NCI-H82 treated with DMSO at 0.1 percent for 48 hours (cell line): ENCODE results near the gene ZMYND8.

Source experiments
- DNase-seq: peaks from one replicate; lab custom pipeline; 2025; ENCODE audit not compliant: unreplicated experiment; lab: John Stamatoyannopoulos, UW

The ZMYND8 gene

DNA sequence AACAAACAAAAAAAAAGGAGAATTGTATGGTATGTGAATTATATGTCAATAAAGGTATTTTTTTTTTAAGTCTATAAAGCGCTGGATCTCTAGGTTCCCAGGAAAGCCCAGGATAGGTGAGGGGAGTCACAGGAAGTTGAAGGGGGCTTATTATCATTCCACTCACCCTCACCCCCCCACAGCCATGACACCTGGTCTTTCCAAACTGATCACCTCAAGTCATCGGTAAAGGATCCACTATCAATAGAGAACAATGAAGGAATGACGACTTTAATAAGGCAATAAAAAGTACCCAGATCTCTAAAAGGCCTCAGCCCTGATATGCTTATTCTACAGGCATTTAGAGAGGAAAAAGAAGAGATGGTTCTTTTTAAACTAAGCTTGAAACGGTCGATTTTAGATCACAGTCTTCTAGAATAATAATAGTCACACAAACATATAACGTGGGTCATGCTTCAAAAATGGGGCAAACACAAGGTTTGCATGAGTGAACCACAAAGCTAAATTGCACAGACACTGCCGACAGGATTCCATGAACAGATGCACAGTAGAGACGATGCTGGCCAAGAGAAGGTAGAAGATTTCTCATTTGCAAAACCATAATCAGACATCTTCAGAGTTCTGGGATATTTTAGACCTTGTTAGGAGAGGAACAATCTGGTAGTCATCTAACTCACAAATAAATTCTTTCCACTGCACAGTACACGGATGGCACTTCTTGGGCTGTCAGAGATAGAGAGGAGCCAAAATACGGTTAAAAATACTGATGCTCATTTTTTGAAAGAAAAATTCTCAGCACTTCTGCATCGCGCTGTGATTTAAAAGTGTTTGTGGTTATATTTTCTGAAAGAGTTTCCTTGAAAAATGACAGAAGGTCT lies 21.0 kb downstream of the ZMYND8 start:
- DNase-seq: no peak

DNA sequence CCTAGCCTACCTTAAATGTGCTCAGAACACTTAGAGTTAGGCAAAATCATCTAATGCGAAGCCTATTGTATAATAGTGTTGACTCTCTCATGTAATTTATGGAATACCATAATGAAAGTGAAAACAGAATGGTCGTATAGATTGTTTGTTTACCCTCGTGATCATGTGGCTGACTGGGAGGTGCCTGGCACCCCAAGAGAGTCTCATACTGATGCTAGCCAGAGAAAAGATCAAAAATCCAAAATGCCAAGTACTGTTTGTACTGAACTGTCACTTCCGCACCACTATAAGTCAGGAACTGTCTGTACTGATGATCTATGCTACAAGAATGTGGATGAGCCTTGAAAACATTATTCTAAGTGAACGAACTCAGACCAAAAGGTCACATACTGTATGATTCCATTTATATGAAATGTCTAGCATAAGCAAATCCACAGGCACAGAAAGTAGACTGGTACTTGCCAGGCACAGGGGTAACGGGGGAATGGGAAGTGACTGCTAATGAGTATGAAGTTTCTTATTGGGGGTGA lies 22.4 kb downstream of the ZMYND8 start:
- DNase-seq: no peak

DNA sequence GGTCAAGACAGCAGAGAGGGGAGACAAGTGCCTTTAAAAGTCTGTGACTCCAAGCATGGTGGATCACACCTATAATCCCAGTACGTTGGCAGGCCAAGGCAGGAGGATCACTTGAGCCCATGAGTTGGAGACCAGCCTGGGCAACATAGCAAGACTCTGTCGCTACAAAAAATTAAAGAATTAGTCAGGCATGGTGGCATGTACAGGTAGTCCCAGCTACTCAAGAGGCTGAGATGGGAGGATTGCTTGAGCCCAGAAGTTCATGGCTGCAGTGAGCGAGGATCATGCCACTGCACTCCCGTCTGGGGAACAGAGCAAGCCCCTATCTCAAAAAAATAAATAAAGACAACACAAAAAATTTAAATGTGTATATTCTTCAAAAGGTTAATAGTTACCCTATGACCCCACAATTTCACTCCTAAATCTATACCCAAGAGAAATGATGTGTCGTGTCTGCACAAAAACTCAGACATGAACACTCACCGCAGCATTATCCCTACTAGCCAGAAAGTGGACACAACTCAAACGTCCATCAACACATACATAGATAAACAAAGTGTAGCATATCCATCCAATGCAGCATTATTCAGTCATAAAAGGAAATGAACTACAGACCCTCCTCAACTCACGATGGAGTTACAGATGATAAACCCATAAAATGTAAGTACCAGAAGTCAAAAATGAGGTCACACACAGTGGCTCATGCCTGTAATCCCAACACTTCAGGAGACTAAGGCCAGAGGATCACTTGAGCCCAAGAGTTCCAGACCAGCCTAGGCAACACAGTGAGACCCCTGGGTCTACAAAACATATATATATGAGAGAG lies 23.9 kb downstream of the ZMYND8 start:
- no peak for DNase-seq

DNA sequence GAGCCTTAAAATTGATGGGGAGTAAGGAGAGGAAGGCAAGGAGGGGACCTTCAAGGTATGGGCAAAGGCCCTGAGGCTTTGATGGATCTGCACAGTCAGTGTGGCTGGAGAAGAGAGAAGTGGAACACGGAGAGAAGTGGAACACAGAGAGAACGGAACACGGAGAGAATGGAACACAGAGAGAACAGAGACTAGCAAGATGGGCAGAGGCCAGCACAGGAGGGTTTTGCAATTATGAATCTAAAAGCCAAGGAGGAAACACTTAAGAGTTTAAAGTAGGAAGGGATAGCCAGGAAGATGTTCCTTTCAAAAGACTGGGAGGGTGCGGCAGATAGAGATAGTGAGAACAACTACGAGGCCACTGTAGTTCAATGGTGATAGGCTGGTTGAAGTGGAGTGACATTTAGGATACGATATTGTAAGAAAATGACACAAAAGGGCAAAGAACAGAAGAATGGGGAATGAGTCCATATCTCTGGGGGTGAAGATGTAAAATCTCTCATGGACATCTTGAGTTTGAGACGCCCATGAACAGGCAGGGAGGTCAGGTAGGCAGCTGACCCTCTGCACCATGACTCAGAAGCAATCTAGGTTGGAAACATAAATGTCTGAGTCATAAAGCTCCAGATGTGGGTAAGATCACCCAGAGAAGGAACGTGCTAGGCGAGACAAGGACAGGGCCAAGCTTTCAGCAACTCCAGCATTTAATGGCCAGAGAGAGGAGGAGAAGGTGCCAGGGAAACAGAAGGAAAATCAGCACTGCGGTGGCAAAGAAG lies 25.4 kb downstream of the ZMYND8 start:
- DNase-seq: no peak

DNA sequence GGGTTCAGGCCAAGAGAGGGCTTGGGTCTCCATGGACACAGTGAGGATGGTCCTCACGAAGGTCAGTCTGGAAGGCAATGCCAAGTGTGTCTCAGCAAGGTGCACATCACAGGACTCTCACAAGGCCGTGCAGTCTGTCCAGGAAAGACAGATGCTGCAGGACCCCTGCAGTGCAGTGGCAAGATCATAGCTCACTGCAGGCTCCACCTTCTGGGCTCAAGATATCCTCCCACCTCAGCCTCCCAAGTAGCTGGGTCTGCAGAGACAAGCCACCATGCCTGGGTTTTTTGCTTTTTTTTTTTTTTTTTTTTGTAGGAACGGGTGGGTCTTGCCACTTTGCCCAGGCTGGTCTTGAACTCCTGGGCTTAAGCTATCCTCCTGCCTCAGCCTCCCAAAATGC lies 26.4 kb downstream of the ZMYND8 start:
- DNase-seq: no peak

DNA sequence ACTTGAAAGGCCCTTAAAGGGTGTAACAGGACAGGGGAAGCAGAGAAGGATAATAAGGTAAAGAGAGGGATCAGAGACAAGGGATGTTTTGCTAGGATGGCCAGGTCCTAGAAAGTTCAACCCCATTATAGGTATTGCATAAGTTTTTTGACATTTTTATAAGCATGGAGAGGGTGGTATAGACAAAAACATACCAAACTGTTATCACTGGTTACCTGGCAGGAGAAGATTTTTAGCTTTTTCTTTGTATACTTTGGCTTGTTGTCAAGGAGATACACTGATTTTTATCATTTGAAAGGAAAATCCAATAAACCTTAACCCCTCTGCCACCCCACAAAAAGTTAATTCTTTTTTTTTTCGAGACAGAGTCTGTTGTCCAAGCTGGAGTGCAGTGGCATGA lies 28.4 kb downstream of the ZMYND8 start:
- no peak for DNase-seq

DNA sequence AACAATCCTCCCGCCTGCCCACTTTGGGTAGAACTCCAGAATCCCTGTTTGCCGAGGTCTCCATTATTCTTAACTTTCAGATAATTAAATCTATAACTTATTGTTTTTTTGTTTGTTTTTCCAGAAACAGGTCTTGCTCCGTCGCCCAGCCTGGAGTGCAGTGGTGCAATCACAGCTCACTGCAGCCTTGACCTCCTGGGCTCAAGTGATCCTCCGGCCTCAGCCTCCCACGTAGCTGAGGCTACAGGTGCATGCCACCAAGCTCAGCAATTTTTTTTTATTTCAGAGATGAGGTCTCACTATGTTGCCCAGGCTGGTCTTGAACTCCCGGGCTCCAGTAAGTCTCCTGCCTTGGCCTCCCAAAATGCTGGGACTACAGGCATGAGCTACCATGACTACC lies 28.8 kb downstream of the ZMYND8 start:
- no peak for DNase-seq

DNA sequence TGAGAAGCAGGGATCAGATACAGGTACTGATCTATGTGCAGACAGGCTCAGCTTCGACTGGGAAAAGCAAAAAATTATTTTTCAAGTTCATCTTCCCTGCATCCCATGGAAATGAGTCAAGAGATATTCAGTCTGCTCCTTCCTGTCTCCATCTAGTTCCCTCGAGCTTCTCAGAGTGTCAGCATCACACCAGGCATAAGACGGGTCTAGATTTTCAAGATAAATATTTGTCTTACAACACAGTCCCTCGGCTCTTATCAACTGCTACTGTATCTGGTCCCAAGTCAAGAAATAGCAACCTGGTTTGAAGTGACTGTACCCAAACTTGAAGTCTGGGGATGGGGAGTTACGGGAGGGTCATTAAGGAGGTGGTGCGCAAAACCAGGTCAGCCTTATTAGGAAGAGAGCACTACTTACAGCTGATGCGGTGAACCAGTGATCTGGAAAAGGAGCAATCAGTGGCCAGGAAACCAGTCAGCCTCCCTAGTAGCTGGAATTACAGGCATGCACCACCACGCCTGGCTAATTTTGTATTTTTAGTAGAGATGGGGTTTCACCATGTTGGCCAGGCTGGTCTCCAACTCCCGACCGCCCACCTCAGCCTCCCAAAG lies 29.7 kb downstream of the ZMYND8 start:
- no peak for DNase-seq

DNA sequence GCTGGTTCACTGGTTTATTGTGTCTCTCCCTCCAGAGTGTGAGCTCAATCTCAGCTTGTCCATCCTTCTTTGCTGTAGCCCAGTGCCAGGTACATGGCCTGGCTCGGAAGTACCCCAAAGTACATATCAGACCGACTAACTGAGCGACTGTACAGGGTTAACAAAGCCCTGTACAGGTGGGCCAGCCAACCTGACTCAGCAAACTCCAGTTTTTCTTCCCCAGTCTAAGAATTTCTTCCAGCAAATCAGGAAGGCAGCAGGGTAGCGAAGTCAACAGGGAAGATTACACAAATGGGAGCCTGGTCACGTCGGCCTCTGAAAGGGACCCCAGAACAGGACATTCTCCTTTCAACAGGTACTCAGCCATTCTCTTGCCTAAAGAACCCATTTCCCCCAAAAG lies 31.3 kb downstream of the ZMYND8 start:
- no peak for DNase-seq

DNA sequence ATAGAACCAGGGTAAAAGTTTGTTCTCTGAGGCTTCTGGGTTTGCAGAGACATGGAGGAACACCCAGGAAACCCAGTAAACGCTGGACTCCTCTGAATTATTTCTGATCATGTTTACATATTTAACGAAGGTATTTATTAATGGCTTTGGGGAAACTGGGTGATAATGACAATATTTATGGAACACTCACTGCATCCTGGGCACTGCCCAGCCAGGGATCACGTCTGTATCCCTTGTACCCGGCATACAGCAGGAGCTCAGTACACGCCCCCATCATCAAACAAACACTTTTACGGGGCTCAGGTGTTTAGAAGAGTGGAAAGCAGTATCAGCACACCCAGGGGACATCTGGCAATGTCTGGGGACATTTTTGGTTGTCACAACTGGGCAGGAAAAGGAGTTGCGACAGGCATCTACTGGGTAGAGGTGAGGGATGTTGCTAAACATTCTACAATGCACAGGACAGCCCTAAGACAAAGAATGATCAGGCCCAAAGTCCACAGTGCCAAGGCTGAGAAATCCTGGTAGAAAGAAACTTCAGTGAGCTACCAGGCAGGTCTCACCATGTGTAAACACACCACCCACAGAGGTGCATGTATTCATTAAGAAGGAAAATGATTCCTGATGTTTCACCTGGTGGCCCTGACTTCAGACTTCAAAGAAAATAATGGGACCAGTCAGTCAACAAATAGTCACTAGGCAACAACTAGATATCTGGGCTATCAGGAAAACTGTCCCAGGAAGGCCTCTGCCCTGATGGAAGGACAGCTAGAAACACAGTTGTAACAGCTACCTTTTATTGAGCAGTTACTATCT lies 35.3 kb downstream of the ZMYND8 start:
- no peak for DNase-seq

DNA sequence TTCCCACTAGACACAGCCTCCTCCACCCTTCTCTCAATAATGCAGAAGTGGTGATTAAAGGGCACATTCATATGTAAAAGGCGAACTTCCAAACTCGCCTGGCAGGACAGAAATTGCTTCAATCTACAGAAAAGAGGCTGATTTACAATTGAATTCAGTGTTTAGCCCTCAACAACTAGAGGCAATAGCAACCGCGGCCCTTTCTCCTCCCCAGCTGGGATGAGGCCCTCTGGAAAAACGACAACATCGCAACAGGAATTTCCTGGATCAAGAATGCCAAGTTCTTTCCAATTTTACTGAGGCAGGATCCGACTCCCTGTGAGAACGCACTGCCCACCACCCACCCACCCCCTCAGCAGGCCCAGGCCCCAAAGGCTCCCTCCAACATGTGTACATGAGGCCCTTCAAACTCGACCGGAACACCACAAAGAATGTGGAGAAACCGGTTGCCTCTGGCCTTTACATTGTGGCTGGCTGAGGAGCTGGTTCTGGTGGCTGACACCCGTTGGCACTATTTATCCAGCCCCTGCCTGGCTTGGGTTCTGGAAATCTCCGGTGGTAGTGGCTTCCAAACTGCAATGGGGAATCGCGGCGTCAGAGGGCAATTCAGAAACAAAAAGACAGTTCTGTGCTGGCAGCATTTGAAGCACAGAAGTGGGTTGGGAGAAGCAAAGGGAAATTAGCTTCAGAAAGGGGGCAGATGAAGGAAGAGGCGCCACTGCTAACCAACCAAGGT lies 36.8 kb downstream of the ZMYND8 start:
- no peak for DNase-seq

DNA sequence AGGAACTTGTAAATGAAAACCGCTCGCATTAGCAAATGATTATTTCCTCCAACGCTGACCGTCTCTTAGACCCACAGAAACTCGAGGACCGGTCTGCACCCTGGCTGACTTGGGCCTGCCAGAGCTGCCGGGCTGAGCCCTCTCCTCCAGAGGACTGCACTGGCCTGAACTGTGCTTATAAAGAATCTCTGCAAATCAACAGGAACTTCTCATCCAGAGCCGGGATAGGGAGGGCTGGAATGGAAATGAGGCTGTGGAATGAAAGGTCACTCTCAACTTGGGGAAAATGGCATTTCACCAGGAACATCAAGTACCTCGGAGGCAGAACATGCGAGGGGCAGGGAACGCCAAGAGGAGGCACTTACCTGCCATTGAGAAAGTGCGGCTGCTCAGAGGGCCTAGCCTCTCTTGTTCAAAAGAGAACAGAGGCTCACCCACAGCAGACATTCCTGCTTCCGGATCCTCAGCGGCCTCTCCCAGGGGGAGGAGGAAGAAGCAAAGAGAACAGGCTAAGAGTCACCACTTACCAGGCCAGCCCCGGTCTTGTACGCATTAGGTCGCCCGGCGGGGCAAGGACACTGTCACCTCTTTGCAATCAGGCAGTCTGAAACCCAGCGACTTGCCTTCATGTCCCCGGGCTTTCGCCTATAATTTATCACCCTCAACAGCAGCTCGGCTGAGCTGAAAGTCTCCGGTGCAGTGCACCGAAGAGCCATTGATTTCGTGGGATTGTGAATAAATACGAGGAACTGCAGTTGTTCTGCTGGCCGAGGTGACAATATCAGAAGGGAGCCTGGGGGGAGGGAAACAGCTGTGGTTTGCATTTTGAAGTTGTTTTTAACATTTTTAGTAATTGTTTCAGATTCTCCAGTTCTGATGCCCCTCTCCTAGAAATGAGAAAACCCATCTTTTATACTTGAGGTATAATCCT lies 37.6 kb downstream of the ZMYND8 start:
- no peak for DNase-seq

DNA sequence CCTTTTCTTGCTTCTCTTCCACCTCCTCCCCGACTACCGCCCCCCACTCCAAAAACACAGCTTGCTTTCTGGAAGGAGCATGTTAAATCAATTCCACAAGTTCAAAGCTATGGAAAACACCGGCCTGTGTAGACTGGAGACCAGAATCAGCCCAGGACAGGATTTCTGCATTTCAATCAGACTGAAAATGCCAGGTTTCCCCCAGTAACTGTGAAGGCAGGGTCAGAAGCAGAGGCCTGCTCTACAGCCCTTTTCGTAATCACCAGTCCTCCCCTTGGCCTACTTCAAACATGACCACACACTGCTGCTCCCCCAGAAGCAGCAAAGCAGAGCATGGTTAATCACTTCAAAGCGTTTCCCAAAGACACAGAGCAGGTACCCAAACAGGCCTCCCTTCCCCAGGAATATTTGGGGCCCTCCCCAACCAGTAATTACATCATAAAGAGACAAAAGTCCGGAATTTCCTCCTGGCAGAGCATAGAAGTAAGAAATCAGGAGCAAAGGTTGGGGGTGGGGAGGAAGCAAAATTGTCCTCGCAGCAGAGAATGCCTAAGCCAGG lies 38.4 kb downstream of the ZMYND8 start:
- DNase-seq: no peak

DNA sequence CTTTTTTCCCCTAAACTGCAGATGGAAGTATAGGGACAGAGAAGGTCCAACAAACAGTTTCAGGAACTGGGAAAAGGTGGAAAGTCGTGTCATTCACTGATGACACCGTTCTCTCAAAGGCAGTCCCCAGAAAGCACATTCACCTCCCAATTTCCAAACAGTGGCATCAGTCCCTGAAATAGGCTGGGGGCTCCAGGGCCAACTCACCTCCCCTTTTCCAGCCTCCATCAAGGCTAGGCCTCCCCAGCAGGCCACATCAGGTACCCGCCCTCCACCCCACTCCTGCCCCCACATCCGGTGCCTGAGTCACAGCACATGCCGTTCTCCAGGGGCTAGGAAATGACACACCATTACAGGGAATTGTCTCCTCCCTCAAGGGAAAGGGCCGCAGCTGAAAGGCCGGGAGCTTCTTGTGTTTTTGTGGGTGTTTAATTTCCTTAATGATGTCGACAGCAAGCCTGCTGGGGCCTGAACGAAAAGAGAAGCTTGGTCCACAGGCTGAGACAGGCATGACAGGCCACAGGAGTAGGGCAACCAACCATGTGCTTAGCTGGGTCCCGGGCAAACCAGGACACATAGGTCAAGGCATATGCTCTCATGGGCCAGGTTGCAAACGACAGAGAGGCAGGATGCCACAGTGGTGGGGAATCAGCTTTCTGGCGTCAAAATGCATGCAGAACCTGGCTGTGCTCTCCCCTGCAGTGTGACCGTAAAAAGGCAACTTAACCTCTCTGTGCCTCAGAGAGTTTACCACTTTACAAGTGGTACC lies 39.2 kb downstream of the ZMYND8 start:
- no peak for DNase-seq

DNA sequence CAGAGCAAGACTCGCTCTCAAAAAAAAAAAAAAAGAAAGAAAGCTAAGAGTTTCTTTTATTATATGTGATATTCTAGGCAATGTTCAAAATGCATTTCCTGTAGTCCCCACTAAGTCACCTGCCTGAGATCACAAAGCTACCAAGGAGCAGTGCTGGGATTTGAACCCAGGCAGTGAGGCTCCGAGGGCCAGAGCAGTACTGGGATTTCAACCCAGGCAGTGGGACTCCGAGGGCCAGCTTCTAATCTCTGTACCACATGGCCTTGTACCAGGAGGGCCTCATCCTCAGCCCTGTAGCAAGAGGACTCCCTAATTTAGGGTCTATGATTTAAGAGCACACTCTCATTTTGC lies 39.7 kb downstream of the ZMYND8 start:
- DNase-seq: no peak

DNA sequence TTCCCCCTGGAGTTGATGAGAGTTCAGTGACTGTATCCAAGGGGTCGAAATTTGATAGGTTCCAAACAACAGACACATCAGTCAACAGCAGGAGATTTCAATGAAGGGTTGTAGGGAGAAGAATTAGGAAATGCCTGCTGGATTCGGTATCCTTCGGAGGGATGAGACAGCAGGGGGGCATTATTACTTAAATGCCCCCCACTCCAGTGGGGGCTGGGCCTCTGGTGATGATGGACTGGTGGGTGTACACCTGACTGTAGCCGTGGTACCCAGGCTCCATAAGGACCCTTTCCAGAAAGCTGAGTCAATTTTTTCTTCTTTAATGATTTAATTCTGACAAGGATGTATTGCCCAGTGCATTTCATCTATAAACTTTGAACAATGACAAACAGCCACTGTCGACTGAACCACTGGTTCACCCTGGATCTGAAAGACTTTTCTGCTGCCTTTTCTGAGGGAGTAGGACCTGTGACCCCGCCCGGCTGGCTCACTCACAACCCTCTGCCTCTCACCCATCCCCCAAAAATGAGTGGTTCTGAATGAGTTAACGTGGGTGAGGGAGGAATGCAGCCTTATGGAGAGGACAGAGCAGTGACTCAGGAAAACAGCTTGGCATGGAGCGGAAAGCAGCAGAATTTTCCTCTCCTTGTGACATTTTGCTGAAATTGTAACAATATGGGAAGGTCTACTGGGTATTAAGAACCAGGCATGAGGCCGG lies 41.0 kb downstream of the ZMYND8 start:
- DNase-seq: no peak
